Caco-2 (cell line): Measurements from ENCODE around the gene EME1. TPM values are rescaled to one million over a fixed set of nuclear protein-coding genes. Genes with fewer than 3 reads are reported as not detected.
"Not testable (repeated sequence)": the region's sequence is repeated elsewhere in the genome, so short reads cannot be mapped to it uniquely, and the experiment has no call there.

Experiments used
- BruUV-seq: library from RNA; stranded (reverse); fragments of 400-500 nt; replicated peaks from 2 replicates; lab custom pipeline; 2021; lab: Mats Ljungman, UMichigan
- CTCF ChIA-PET: fragments of 300-600 bp; sonication (Branson Sonifier 250); formaldehyde crosslinking; loops from one replicate; lab custom pipeline; 2022; ENCODE audit warnings: antibody characterized with exemption; lab: Charles Lee
- POLR2A ChIA-PET: fragments of 300-600 bp; sonication (Branson Sonifier 250); formaldehyde crosslinking; loops from one replicate; lab custom pipeline; 2022; ENCODE audit warnings: antibody characterized with exemption; lab: Charles Lee
- DNase-seq, 2 experiments: peaks; one replicate each; pipeline versions ENCODE4 v3.0.0 to v3.0.0-alpha.2; 2020 to 2022
- H3K27me3 ChIP-seq: replicated peaks from 2 replicates; pipeline ENCODE4 v1.6.0; 2011; ENCODE audit warnings: low read length; ENCODE audit not compliant: control insufficient read depth, insufficient read depth
- H3K36me3 ChIP-seq: 2 replicates; pipeline ENCODE4 v1.5.1; 2011; ENCODE audit warnings: low read length; ENCODE audit not compliant: control insufficient read depth, insufficient read depth
- H3K4me1 ChIP-seq: fragments of 250-450 bp; sonication (Bioruptor Pico); 2 replicates; pipeline ENCODE4 v1.5.1; 2020; ENCODE audit warnings: mild to moderate bottlenecking
- H3K4me3 ChIP-seq: 2 replicates; pipeline ENCODE4 v1.5.1; 2011; ENCODE audit warnings: low read depth, mild to moderate bottlenecking, control low read depth, low read length
- H3K9me3 ChIP-seq: fragments of 250-450 bp; sonication (Bioruptor Pico); 2 replicates; pipeline ENCODE4 v1.5.1; 2020; ENCODE audit warnings: mild to moderate bottlenecking, moderate library complexity
- H3K27ac Mint-ChIP-seq: one replicate; pipeline ENCODE4 v1.8.0; 2022; ENCODE audit warnings: mixed read lengths; ENCODE audit not compliant: unreplicated experiment
- H3K27me3 Mint-ChIP-seq: one replicate; pipeline ENCODE4 v1.8.0; 2022; ENCODE audit warnings: mixed read lengths; ENCODE audit not compliant: insufficient read depth, unreplicated experiment
- H3K36me3 Mint-ChIP-seq: one replicate; pipeline ENCODE4 v1.8.0; 2022; ENCODE audit warnings: mild to moderate bottlenecking, mixed read lengths; ENCODE audit not compliant: insufficient read depth, unreplicated experiment
- H3K4me1 Mint-ChIP-seq: one replicate; pipeline ENCODE4 v1.8.0; 2022; ENCODE audit warnings: low read depth, mixed read lengths; ENCODE audit not compliant: unreplicated experiment
- H3K4me3 Mint-ChIP-seq: one replicate; pipeline ENCODE4 v1.8.0; 2022; ENCODE audit warnings: mild to moderate bottlenecking, moderate library complexity, mixed read lengths; ENCODE audit not compliant: unreplicated experiment
- H3K9me3 Mint-ChIP-seq: one replicate; pipeline ENCODE4 v1.8.0; 2022; ENCODE audit warnings: mixed read lengths; ENCODE audit not compliant: unreplicated experiment
- CTCF ChIP-seq, 2 experiments: fragments of 200-600 bp in 1 of 2; IDR thresholded peaks; 1 replicate in 1 of 2; 2 replicates in 1 of 2; pipeline versions ENCODE4 v1.5.1 to v1.8.0; 2011 to 2022; ENCODE audit warnings: antibody characterized with exemption in 1 of 2, control low read depth in 1 of 2, inconsistent platforms in 1 of 2, low read depth in 1 of 2, low read length in 1 of 2, mild to moderate bottlenecking in 1 of 2, moderate library complexity in 1 of 2; ENCODE audit not compliant: insufficient read depth in 1 of 2, severe bottlenecking in 1 of 2, unreplicated experiment in 1 of 2
- intact Hi-C: fragments of 100-400 bp; cut with micrococcal nuclease; formaldehyde crosslinking; loops from one replicate; pipeline ENCODE4 v1.10.0; 2022; ENCODE audit not compliant: unreplicated experiment
- total RNA-seq: library from RNA; stranded (reverse); gene quantifications from 2 replicates; pipeline ENCODE4 v1.2.3, GENCODE V29; 2022

The EME1 gene
- total RNA-seq, 1 experiment from 2014 or later = 48.5 TPM

- BruUV-seq, H3K36me3 ChIP-seq, POLR2A ChIA-PET, H3K4me1 ChIP-seq, H3K9me3 ChIP-seq, H3K27ac Mint-ChIP-seq, H3K27me3 ChIP-seq, H3K27me3 Mint-ChIP-seq, H3K4me3 ChIP-seq, H3K9me3 Mint-ChIP-seq, H3K4me1 Mint-ChIP-seq, intact Hi-C loops, H3K4me3 Mint-ChIP-seq, H3K36me3 Mint-ChIP-seq: not testable (repeated sequence)
- DNase-seq = peak in 1 of 2 experiments; percentile 41
- CTCF ChIA-PET = interaction anchor here (0.5 to 2.0 kb wide), 4 partner anchors 59 to 133 kb away, joined by 3 to 6 read pairs (median 5); partner anchors contain the start of genes COL1A1 and TMEM92
- TF ChIP-seq CTCF (IDR thresholded peaks at IDR 0.05; ENCODE audit: insufficient read depth in 1 of 2, low read depth in 1 of 2, low read length in 1 of 2, severe bottlenecking in 1 of 2, unreplicated experiment in 1 of 2) = peak in 1 of 2 experiments; percentile 26
Measured at GRCh38 chr17:50333291-50334057, 39.6 kb upstream of the EME1 start.

DNA sequence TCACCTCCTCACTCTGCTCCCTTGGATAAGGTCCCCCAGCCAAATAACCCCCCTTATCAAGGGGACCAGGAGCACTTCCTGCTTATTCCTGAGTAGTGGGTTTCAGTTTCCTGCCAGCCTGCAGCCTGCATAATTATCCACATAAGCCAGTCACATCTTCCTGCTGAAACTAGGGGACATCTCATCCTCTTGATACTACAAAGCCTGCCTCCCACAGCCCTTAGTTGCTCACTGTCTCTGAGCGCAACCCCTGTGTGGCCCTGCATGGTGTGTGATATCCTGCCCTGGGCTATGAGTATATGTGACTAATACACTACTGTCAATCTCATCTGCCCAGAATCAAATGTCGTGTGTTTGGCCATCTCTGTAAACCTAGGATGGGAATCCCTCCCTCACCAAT, 35.1 kb upstream of the EME1 start:
- Histone ChIP-seq H3K4me3 (no peak overlapping the region), H3K4me1 (no peaks in the 10 kb centered on the region), H3K9me3 (peaks cover 16% of the 10 kb centered on the region), H3K36me3 (no peaks in the 10 kb centered on the region), H3K27me3 (no peaks in the 10 kb centered on the region)
- BruUV-seq = no TSS peak
- DNase-seq = peak in 1 of 2 experiments; percentile 30
- H3K27me3 Mint-ChIP-seq = peaks cover 5% of the 10 kb centered on the region
- ChIA-PET CTCF (no interaction called here), POLR2A (no interaction called here)
- peaks cover 15% of the 10 kb centered on the region for H3K9me3 Mint-ChIP-seq
- H3K4me3 Mint-ChIP-seq = no peak overlapping the region
- no peaks in the 10 kb centered on the region for H3K36me3 Mint-ChIP-seq
- no peaks in the 10 kb centered on the region for H3K4me1 Mint-ChIP-seq
- intact Hi-C loops = no loop called here
- H3K27ac Mint-ChIP-seq = no peak overlapping the region
- TF ChIP-seq CTCF (IDR thresholded peaks at IDR 0.05; ENCODE audit: insufficient read depth in 1 of 2, low read depth in 1 of 2, low read length in 1 of 2, severe bottlenecking in 1 of 2, unreplicated experiment in 1 of 2) = no peak

GRCh38 chr17:50338645-50339044, 34.4 kb upstream of the EME1 start:
- no peak for DNase-seq
- H3K9me3 ChIP-seq = peaks cover 16% of the 10 kb centered on the region
- intact Hi-C loops = no loop called here
- Mint-ChIP-seq H3K4me3 (no peak overlapping the region), H3K4me1 (no peaks in the 10 kb centered on the region), H3K27me3 (peaks cover 3% of the 10 kb centered on the region), H3K9me3 (peaks cover 15% of the 10 kb centered on the region), H3K27ac (no peak overlapping the region), H3K36me3 (no peaks in the 10 kb centered on the region)
- H3K27me3 ChIP-seq = no peaks in the 10 kb centered on the region
- ChIA-PET CTCF (interaction anchor here (1.4 kb wide), 1 partner anchor 59 kb away, joined by 6 read pairs; the partner anchor contains the start of gene LRRC59), POLR2A (no interaction called here)
- BruUV-seq = no TSS peak
- TF ChIP-seq CTCF (IDR thresholded peaks at IDR 0.05; ENCODE audit: insufficient read depth in 1 of 2, low read depth in 1 of 2, low read length in 1 of 2, severe bottlenecking in 1 of 2, unreplicated experiment in 1 of 2) = no peak
- H3K4me1 ChIP-seq = no peaks in the 10 kb centered on the region
- H3K36me3 ChIP-seq = no peaks in the 10 kb centered on the region
- no peak overlapping the region for H3K4me3 ChIP-seq
